ENCODE results near the gene SLMAP.

DNA sequence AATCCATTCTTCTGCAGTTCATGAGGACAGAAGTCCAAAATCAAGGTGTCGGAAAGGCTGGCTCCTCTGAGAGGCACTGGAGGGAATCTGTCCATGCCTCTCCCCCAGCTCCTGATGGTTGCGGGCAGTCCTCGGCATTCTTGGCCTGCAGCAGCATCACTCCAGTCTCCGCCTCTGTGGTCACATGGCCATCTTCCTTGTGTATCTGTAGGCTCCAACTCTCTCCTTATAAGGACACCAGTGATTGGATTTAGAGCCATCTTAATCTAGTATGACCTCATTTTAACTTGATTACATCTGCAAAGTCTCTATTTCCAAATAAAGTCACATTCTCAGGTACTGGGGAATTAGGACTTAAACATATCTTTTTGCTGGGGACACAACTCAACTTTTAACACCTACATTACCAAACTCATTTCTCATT lies 196.1 kb downstream of the SLMAP start:
- TF ChIP-seq, protein P1, sequence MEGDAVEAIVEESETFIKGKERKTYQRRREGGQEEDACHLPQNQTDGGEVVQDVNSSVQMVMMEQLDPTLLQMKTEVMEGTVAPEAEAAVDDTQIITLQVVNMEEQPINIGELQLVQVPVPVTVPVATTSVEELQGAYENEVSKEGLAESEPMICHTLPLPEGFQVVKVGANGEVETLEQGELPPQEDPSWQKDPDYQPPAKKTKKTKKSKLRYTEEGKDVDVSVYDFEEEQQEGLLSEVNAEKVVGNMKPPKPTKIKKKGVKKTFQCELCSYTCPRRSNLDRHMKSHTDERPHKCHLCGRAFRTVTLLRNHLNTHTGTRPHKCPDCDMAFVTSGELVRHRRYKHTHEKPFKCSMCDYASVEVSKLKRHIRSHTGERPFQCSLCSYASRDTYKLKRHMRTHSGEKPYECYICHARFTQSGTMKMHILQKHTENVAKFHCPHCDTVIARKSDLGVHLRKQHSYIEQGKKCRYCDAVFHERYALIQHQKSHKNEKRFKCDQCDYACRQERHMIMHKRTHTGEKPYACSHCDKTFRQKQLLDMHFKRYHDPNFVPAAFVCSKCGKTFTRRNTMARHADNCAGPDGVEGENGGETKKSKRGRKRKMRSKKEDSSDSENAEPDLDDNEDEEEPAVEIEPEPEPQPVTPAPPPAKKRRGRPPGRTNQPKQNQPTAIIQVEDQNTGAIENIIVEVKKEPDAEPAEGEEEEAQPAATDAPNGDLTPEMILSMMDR (IDR thresholded peaks at IDR 0.05), result no peak
- TF ChIP-seq FOXM1 (IDR thresholded peaks at IDR 0.05; ENCODE audit: low read depth) (no peak), MEF2A (IDR thresholded peaks at IDR 0.05; ENCODE audit: borderline replicate concordance, low read depth) (no peak), JUND (IDR thresholded peaks at IDR 0.05) (no peak)

All from SK-N-SH (cell line).